ENCODE measurements around the gene STIM1.

Gene STIM1

GRCh38 chr11:3955299-3955665 lies 99.8 kb downstream of the STIM1 start:
- DNase-seq, result no peak

GRCh38 chr11:3956038-3956437 lies 100.6 kb downstream of the STIM1 start:
- no peak for DNase-seq

DNA sequence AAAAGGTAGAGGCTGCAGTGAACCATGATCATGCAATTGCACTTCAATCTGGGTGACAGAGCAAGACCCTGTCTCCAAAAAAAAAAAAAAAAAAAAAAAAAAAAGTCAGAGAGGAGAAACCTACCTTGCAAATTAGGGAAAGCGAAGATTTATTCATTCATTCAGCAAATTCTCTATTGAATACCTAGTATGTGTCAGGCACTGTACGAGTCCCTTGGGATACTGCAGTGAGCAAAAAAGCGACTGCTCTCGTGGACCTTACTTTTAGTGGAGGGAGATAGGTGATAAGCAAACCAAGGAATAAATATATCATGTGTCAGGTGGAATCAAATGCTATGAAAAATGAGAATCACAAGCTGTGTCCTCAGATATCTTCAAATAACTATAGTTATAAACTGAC lies 101.3 kb downstream of the STIM1 start:
- no peak for DNase-seq

DNA sequence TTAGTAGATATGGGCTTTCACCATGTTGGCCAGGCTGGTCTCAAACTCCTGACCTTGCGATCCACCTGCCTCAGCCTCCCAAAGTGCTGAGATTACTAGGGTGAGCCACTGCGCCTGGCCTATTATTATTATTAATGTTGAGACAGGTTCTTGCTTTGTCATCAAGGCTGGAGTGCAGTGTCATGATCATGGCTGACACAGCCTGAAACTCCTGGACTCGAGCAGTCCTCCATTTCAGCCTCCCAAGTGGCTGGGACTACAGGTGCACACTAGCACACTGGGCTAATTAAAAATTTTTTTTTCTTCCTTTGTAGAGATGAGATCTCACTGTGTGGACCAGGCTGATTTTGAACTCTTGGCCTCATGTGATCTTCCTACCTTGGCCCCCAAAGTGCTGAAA lies 102.0 kb downstream of the STIM1 start:
- DNase-seq, result no peak

DNA sequence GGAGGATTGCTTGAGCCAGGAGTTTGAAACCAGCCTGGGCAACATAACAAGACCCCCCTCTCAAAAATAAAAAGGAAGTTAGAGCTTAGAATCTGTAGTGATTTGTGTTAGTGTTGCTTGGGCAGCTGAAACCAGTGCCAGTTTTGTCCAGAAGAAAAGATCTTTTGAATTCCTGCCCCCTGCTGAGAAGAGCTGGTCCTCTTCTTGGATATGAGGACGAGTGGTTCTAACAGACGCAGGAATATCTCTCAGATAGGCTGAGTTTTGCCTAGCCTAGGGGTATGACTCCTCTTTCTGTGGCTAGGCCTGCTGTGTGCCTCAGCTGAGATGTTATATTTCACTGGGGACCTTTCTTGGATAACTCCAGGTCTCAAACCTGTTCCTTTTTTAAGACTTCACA lies 102.8 kb downstream of the STIM1 start:
- DNase-seq, result no peak

DNA sequence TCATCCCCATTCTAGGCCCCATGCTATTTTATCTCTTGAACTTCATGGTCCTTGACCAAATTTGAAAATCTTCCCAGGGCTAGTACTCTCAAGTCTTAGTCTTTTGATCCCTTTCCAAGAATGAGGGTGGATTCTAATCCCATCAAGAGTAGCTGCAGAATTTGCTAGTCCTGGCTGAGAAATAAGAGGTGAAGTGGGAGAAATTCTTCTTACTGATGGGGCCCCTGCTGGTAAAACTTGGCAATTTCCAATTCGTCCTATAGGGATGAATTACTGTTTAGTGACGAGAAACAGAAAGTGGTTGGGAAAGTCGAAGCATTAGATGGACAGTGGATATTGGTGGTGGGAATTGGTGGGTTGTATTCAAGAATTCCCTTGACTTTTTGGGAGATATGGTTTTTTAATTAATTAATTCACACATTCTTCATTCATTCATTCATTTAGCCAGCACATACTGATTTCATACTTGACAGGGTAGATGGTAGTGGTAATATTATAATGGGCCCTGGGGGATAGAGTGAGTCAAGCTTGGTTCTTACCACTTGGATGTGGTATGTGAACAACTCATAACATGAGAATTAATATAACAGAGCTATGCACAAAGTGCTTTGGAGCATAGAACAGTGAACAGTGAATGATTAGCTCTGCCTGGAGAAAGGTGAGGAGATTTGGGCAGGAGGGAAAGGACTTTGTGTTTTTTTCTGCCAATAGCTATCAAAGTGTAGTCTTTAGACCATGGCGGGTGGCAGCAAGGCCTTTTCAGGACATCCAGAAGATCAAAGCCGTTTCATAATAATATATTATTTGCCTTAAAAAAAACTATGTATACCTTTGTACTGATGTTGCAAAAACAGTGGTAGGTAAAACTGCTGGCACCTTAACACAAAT lies 103.8 kb downstream of the STIM1 start:
- no peak for DNase-seq

- no peak for DNase-seq
Observed at GRCh38 chr11:3959903-3960265, 104.4 kb downstream of the STIM1 start.

- DNase-seq, result no peak
Observed at GRCh38 chr11:3962406-3962840, 107.0 kb downstream of the STIM1 start.

- DNase-seq, result no peak
Observed at GRCh38 chr11:3964056-3964455, 108.6 kb downstream of the STIM1 start.

DNA sequence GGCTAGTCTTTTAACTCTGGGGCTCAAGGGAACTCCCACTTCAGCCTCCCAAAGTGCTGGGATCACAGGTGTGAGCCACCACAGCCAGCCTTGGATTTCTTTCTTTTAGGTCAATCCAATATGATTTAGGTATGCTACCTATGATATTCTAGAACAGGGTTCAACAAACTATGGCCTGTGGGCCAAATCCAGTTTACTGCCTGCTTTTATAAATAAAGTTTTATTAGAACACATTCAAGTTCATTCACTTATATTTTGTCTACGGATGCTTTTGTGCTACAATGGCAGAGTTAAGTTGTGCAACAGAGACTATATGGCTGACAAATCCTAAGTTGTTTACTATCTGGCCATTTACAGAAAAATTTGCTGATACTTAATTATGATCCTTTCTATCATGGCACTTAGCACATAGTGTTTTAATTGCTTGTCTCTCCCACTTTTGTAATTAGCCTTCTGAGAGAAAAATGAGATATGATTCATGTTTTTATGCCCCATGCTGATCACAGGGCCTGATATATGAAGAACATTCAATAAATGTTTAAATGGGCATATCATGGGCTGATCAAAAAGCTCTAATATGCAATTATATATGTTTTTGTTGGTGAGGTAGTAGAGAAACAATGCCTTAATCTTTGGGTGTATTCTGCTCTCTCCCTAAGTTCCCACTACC lies 109.6 kb downstream of the STIM1 start:
- no peak for DNase-seq

GRCh38 chr11:3967695-3968094 lies 112.2 kb downstream of the STIM1 start:
- no peak for DNase-seq

GRCh38 chr11:3969200-3969599 lies 113.7 kb downstream of the STIM1 start:
- no peak for DNase-seq

- DNase-seq, result no peak
Observed at GRCh38 chr11:3969613-3970012, 114.1 kb downstream of the STIM1 start.

DNA sequence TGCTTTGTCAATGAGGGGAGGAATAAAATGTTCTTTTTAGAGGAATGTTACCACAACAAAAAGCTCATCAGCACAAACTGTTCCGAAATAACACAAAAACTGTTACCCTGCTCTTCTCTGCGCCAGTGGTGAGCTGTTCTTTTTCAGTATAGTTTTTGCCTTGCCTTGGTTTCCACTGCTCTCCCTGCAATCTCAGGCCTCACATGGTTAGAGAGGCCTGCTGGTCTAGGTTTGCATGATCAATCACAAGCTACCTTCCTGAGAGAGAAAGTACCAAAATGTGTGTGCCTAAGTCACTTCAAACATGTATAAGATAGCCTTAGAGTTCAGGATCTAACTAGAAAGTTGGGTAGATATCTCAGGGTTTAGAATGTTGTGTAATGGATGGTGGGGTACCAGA lies 114.6 kb downstream of the STIM1 start:
- DNase-seq, result no peak

- DNase-seq, result no peak
Observed at GRCh38 chr11:3971756-3972404, 116.4 kb downstream of the STIM1 start.

- no peak for DNase-seq
Observed at GRCh38 chr11:3972431-3972830, 117.0 kb downstream of the STIM1 start.

DNA sequence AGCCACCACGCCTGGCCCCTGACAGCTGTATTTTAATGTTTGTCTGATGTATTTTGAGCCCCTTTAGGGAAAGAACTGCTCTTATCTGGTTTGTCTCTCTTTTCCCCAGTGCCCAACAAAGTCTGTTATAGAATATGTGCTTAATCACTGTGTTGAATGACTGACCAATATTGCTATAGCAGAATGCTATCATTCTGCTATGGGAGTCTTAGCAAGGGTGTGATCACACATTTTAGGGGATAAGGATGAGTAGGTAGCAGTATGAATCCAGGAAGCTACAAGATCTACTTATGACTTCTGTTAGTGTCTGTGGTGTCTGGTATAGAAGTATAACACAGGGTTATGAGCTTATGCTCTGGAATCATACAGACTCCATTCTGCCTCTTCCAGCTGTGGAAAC lies 121.6 kb downstream of the STIM1 start:
- no peak for DNase-seq

GRCh38 chr11:3981084-3981633 lies 125.7 kb downstream of the STIM1 start:
- DNase-seq, result no peak

DNA sequence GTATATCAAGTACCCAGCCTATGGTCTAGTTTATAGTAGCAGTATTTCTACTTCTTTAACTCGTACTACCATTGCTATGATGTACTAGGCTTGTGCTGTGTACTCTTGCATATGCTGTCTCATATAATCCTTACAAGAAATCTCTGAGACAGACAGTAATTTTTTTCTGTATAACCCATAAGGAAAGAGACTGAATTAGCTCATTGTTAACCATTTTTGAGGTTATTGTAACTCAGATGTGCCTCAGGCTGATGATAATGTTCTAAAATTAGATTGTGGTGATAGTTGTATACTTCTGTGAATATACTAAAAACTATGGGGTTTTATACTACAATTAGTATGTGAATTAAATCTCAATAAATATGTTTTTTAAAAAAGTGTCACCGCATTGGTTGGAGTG lies 127.0 kb downstream of the STIM1 start:
- DNase-seq, result no peak

GRCh38 chr11:3983101-3983500 lies 127.6 kb downstream of the STIM1 start:
- no peak for DNase-seq

GRCh38 chr11:3984896-3985295 lies 129.4 kb downstream of the STIM1 start:
- DNase-seq, result peak; percentile 32

DNA sequence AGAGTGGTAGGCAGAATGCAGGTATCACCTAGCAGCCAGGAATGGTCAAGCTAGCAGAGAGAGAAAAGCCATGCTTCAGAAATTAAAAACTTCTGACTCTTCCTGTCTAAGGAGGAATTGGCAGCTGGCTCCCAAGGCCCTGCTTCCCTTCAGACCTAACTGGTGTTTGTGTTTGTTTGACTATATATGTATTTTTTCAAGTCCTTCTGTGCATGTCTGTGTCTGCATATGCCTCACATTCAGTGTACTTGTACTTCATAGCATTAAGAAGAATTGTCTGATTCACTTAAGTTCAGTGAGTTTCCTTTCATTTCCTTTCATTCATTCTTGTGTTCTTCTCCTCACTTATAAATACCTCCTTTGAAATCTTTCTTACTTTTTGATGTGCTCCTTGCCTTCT lies 130.2 kb downstream of the STIM1 start:
- no peak for DNase-seq

DNA sequence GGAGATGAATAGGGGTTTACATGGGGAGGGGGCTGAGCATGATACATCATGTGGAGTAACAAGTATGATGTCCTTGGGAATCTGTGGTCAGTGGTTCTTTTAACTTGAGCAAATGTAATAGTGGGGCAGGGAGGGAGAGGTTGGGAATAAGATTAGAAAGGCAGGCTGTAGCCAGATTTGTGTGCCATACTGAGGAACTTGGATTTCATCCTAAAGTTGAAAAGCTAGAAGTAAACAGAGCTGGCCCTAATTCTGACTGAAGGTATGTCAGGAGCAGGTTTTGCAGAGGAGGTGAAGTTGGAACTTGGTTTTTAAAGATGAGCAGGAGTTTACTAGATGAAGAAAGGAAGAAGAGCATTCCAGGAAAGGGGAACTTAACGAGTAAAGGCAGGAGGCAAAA lies 130.8 kb downstream of the STIM1 start:
- DNase-seq, result no peak

All from CD4-positive, alpha-beta T cell treated with Interleukin-1 beta for 1 hour (primary cell).